ENCODE measurements around the gene HCAR1. TPM values are rescaled to one million over a fixed set of nuclear protein-coding genes. Genes with fewer than 3 reads are reported as not detected.

The HCAR1 gene
- total and polyA plus RNA-seq, 4 donors: 0.01 to 0.19 TPM; not detected in 2

GRCh38 chr12:122725452-122726079 lies 5.1 kb downstream of the HCAR1 start:
- Histone ChIP-seq H3K4me1 (ENCODE audit: control insufficient read depth in 4 of 4, insufficient read depth in 4 of 4, low read length in 3 of 4) (peaks cover 0 to 3% (median 0%) of the 10 kb centered on the region in 4 donors), H3K4me3 (ENCODE audit: low read depth in 1 of 3, low read length in 3 of 3) (no peak overlapping the region), H3K27ac (ENCODE audit: low read depth in 1 of 2, low read length in 2 of 2) (no peak overlapping the region), H3K9me3 (ENCODE audit: control insufficient read depth in 4 of 4, low read length in 3 of 4) (no peaks in the 10 kb centered on the region), H3K36me3 (ENCODE audit: control insufficient read depth in 4 of 4, insufficient read depth in 3 of 4, low read depth in 1 of 4, low read length in 3 of 4) (no peaks in the 10 kb centered on the region), H3K27me3 (ENCODE audit: control insufficient read depth in 4 of 4, insufficient read depth in 4 of 4, low read length in 3 of 4) (no peaks in the 10 kb centered on the region), H3K9ac (ENCODE audit: low read depth in 1 of 2, low read length in 2 of 2) (no peak overlapping the region)
- 83% methylated on average over 6 of the region's 6 CpGs for WGBS
- TF ChIP-seq RAD21 (IDR thresholded peaks at IDR 0.05) (no peak), GABPA (IDR thresholded peaks at IDR 0.05 in 1 of 2, conservative IDR thresholded peaks at IDR 0.05 in 1 of 2) (no peak), RXRA (IDR thresholded peaks at IDR 0.05) (no peak), CTCF (IDR thresholded peaks at IDR 0.05; ENCODE audit: low read depth, low read length, missing input control) (no peak), TAF1 (conservative IDR thresholded peaks at IDR 0.05) (no peak), FOXA2 (IDR thresholded peaks at IDR 0.05) (no peak), HNF4G (IDR thresholded peaks at IDR 0.05) (no peak), FOXA1 (IDR thresholded peaks at IDR 0.05) (no peak)
- TF ChIP-seq, protein P1, sequence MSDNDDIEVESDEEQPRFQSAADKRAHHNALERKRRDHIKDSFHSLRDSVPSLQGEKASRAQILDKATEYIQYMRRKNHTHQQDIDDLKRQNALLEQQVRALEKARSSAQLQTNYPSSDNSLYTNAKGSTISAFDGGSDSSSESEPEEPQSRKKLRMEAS (IDR thresholded peaks at IDR 0.05): no peak
- TF ChIP-seq, protein P2, sequence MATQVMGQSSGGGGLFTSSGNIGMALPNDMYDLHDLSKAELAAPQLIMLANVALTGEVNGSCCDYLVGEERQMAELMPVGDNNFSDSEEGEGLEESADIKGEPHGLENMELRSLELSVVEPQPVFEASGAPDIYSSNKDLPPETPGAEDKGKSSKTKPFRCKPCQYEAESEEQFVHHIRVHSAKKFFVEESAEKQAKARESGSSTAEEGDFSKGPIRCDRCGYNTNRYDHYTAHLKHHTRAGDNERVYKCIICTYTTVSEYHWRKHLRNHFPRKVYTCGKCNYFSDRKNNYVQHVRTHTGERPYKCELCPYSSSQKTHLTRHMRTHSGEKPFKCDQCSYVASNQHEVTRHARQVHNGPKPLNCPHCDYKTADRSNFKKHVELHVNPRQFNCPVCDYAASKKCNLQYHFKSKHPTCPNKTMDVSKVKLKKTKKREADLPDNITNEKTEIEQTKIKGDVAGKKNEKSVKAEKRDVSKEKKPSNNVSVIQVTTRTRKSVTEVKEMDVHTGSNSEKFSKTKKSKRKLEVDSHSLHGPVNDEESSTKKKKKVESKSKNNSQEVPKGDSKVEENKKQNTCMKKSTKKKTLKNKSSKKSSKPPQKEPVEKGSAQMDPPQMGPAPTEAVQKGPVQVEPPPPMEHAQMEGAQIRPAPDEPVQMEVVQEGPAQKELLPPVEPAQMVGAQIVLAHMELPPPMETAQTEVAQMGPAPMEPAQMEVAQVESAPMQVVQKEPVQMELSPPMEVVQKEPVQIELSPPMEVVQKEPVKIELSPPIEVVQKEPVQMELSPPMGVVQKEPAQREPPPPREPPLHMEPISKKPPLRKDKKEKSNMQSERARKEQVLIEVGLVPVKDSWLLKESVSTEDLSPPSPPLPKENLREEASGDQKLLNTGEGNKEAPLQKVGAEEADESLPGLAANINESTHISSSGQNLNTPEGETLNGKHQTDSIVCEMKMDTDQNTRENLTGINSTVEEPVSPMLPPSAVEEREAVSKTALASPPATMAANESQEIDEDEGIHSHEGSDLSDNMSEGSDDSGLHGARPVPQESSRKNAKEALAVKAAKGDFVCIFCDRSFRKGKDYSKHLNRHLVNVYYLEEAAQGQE (IDR thresholded peaks at IDR 0.05): no peak
- TF ChIP-seq, protein P3, sequence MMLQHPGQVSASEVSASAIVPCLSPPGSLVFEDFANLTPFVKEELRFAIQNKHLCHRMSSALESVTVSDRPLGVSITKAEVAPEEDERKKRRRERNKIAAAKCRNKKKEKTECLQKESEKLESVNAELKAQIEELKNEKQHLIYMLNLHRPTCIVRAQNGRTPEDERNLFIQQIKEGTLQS (IDR thresholded peaks at IDR 0.05): no peak
- no peak for DNase-seq (ENCODE audit: low spot score)

GRCh38 chr12:122724641-122725243 lies 5.9 kb downstream of the HCAR1 start:
- WGBS: 92% methylated on average over 12 of the region's 12 CpGs
- DNase-seq (ENCODE audit: low spot score): no peak
- no peak overlapping the region for H3K27ac ChIP-seq (ENCODE audit: low read depth in 1 of 2, low read length in 2 of 2)
- no peak overlapping the region for H3K9ac ChIP-seq (ENCODE audit: low read depth in 1 of 2, low read length in 2 of 2)
- H3K9me3 ChIP-seq (ENCODE audit: control insufficient read depth in 4 of 4, low read length in 3 of 4): no peaks in the 10 kb centered on the region
- H3K27me3 ChIP-seq (ENCODE audit: control insufficient read depth in 4 of 4, insufficient read depth in 4 of 4, low read length in 3 of 4): no peaks in the 10 kb centered on the region
- TF ChIP-seq, protein P2 (IDR thresholded peaks at IDR 0.05): no peak
- TF ChIP-seq NR2F2 (IDR thresholded peaks at IDR 0.05) (no peak), YY1 (IDR thresholded peaks at IDR 0.05) (no peak), HNF4G (IDR thresholded peaks at IDR 0.05) (no peak), FOXA2 (IDR thresholded peaks at IDR 0.05) (no peak), RAD21 (IDR thresholded peaks at IDR 0.05) (no peak), ZBTB33 (IDR thresholded peaks at IDR 0.05) (no peak)
- TF ChIP-seq, protein P3 (IDR thresholded peaks at IDR 0.05): no peak
- no peak overlapping the region for H3K4me3 ChIP-seq (ENCODE audit: low read depth in 1 of 3, low read length in 3 of 3)
- no peaks in the 10 kb centered on the region for H3K36me3 ChIP-seq (ENCODE audit: control insufficient read depth in 4 of 4, insufficient read depth in 3 of 4, low read depth in 1 of 4, low read length in 3 of 4)
- H3K4me1 ChIP-seq (ENCODE audit: control insufficient read depth in 4 of 4, insufficient read depth in 4 of 4, low read length in 3 of 4): peaks cover 0 to 3% (median 0%) of the 10 kb centered on the region in 4 donors

All from liver (tissue), 9 donors.